Suprapubic skin (tissue), 3 donors: ENCODE data around the gene PRKCE.

ENCODE experiments used
- CTCF ChIP-seq, 2 donors: fragments of 200-600 bp in 1 of 2; fragments of 450-650 bp in 1 of 2; sonication (generic) in 1 of 2; IDR thresholded peaks; one replicate each; pipeline ENCODE4 v1.5.1; 2016 to 2019; ENCODE audit warnings: antibody characterized with exemption in 2 of 2, mild to moderate bottlenecking in 1 of 2, moderate library complexity in 1 of 2
- POLR2AphosphoS5 ChIP-seq, 3 donors: sonication (generic); formaldehyde crosslinking; IDR thresholded peaks; one replicate each; pipeline ENCODE4 v1.6.1; 2017; ENCODE audit warnings: antibody characterized with exemption in 3 of 3

GRCh38 chr2:46074501-46074900, 423.0 kb downstream of the PRKCE start:
- TF ChIP-seq POLR2AphosphoS5 (IDR thresholded peaks at IDR 0.05) (no peak), CTCF (IDR thresholded peaks at IDR 0.05) (no peak)
